Esophagus (tissue), 2 donors: ENCODE data around the gene FXYD3. TPM values are rescaled to one million over a fixed set of nuclear protein-coding genes. Genes with fewer than 3 reads are reported as not detected.

ENCODE experiments used
- H3K27ac ChIP-seq, 2 donors: one replicate each; pipeline ENCODE4 v1.5.1; 2013; ENCODE audit warnings: low read depth in 2 of 2, mild to moderate bottlenecking in 2 of 2, inconsistent platforms in 1 of 2, low read length in 1 of 2, moderate library complexity in 1 of 2
- H3K27me3 ChIP-seq, 2 donors: one replicate each; pipeline ENCODE4 v1.6.1; 2013; ENCODE audit warnings: low read length in 2 of 2, control low read depth in 1 of 2, mild to moderate bottlenecking in 1 of 2; ENCODE audit not compliant: insufficient read depth in 2 of 2, control insufficient read depth in 1 of 2
- H3K36me3 ChIP-seq, 2 donors: one replicate each; pipeline ENCODE4 v1.6.1; 2013; ENCODE audit warnings: low read length in 1 of 2; ENCODE audit not compliant: control insufficient read depth in 2 of 2, insufficient read depth in 2 of 2
- H3K4me1 ChIP-seq, 2 donors: one replicate each; pipeline ENCODE4 v1.6.1; 2013; ENCODE audit warnings: low read length in 1 of 2; ENCODE audit not compliant: control insufficient read depth in 2 of 2, insufficient read depth in 2 of 2
- H3K4me3 ChIP-seq, 2 donors: one replicate each; pipeline ENCODE4 v1.5.1; 2013; ENCODE audit warnings: low read length in 2 of 2, mild to moderate bottlenecking in 2 of 2, low read depth in 1 of 2, moderate library complexity in 1 of 2
- H3K9me3 ChIP-seq, 2 donors: one replicate each; pipeline ENCODE4 v1.6.1; 2013; ENCODE audit warnings: mild to moderate bottlenecking in 2 of 2, low read depth in 1 of 2, low read length in 1 of 2, moderate library complexity in 1 of 2; ENCODE audit not compliant: control insufficient read depth in 2 of 2, insufficient read depth in 1 of 2
- WGBS, 2 donors: extraction: QIAGEN DNeasy Blood & Tissue Kit; methylation state at CpG; one replicate each; pipeline ENCODE4 v1.1.7; 2013; 5-methylcytosine and 5-hydroxymethylcytosine counted together
- polyA plus RNA-seq, 2 donors: library from polyadenylated mRNA; stranded (reverse); fragments of 200-250 nt; gene quantifications; one replicate each; pipeline ENCODE4 v1.2.3, GENCODE V29; 2013
- donor health status: healthy with polysubstance abuse.
- donor health status: Bipolar disorder and iron deficiency.

Gene FXYD3, protein sequence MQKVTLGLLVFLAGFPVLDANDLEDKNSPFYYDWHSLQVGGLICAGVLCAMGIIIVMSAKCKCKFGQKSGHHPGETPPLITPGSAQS
- polyA plus RNA-seq = 100 to 1,000 TPM; 630 to 697 TPM

- Histone ChIP-seq H3K27me3 (no peaks in the 10 kb centered on the region), H3K4me1 (peaks cover 3 to 22% of the 10 kb centered on the region in 2 donors), H3K27ac (peak within 1 kb of the TSS; percentile 96 to 97), H3K36me3 (peaks cover 0 to 2% of the 10 kb centered on the region in 2 donors), H3K4me3 (peak within 1 kb of the TSS; percentile 66 to 74), H3K9me3 (no peaks in the 10 kb centered on the region)
- WGBS, 2 donors = 36 to 41% methylated on average over 13 to 14 of the region's 14 CpGs
These were observed at the start of gene FXYD3 for GRCh38 chr19:35115177-35115951. Gene FXYD3 (plus strand): TSS chr19:35115823. CDS start chr19:35119377, 3,554 bp downstream.

GRCh38 chr19:35066121-35066520 is 49.5 kb upstream of the FXYD3 start:
- Histone ChIP-seq H3K4me1 (no peaks in the 10 kb centered on the region), H3K4me3 (no peak overlapping the region), H3K27me3 (no peaks in the 10 kb centered on the region), H3K27ac (no peak overlapping the region), H3K9me3 (peaks cover 3 to 4% of the 10 kb centered on the region in 2 donors), H3K36me3 (no peaks in the 10 kb centered on the region)
- WGBS, 2 donors = 88 to 93% methylated on average over 15 of the region's 15 CpGs

DNA sequence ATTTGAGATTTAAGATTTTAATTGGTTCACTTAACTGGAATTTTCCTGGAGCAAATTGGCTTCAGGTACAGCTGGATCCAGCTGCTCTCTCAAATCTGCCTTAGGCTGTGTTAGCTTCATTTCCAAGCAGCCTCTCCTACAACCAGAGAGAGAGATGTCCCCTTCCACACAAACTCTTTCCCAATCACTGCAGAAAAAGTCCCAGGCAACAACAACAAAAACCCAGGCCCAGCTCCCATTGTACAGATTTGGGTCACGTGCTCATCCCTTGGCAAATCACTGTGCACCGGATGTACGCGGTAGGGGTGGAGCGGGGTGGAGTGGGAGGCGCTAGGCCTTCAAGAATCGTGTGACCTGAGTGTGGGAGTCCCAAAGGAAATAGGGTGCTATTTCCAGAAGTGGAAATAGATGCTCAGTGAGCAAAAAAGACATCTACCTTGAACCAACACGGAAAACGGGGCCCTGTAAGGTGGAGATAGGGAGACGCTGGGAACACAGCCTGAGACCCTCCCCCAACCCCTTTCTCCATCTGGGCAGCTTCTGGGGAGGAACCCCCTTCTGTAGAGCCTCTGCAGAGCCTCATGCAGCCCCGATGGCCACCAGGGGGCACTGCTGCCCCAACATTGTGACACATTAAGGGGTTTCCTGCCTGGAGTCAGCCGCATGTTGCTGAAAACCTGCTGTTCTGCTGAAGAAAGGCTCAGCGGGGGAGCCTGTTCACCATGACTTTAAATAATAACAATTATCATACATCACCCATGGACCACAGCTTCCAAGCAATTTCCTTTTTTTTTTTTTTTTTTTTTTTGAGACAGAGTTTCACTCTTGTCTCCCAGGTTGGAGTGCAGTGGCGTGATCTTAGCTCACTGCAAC is 48.7 kb upstream of the FXYD3 start:
- Histone ChIP-seq H3K4me3 (no peak overlapping the region), H3K9me3 (peaks cover 3 to 4% of the 10 kb centered on the region in 2 donors), H3K27me3 (no peaks in the 10 kb centered on the region), H3K27ac (no peak overlapping the region), H3K4me1 (no peaks in the 10 kb centered on the region), H3K36me3 (no peaks in the 10 kb centered on the region)
- 16 to 18% methylated on average over 14 of the region's 14 CpGs for WGBS, 2 donors

DNA sequence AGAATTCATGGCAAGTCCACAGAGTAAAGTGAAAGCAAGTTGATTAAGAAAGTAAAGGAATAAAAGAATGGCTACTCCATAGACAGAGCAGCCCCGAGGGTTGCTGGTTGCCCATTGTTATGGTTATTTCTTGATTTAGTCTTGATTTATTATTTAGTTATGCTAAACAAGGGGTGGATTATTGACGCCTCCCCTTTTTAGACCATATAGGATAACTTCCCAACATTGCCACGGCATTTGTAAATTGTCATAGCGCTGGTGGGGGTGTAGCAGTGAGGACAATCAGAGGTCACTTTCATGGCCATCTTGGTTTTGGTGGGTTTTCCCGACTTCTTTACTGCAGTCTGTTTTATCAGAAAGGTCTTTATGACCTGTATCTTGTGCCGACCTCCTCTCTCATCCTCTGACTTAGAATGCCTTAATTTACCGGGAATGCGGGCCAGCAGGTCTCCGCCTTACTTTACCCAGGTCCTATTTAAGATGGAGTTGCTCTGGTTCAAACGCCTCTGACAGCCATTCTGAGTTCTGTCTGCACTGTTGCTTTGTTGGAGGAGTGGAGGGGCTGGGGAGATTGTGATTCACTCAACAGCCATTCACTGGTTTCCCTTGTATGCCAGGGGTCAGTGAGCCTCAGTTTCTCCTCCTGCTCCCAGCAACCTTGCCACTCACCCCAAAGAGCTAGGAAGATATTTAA is 46.5 kb upstream of the FXYD3 start:
- H3K36me3 ChIP-seq = no peaks in the 10 kb centered on the region
- H3K9me3 ChIP-seq = peaks cover 3 to 4% of the 10 kb centered on the region in 2 donors
- 77 to 83% methylated on average over 10 of the region's 10 CpGs for WGBS, 2 donors
- no peak overlapping the region for H3K27ac ChIP-seq
- no peak overlapping the region for H3K4me3 ChIP-seq
- no peaks in the 10 kb centered on the region for H3K27me3 ChIP-seq
- no peaks in the 10 kb centered on the region for H3K4me1 ChIP-seq

DNA sequence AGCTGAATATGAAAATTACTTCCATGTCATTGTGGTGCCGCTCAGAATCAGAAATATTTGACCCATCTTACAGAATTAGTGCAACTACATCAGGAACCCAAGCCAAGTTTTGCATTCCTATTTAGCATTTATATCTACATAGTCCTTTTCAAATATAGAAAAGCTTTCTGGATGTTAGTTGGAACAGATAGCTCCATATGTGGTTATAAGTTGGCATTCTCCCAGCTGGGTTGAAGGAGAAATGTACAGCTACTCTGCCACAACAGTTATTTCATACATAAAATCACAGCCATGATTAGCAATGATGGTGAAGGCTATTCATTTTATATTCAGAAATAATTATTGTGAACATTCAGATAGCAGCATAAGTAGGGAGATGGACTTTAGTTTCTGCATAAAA is 45.9 kb upstream of the FXYD3 start:
- Histone ChIP-seq H3K27me3 (no peaks in the 10 kb centered on the region), H3K27ac (no peak overlapping the region)
- WGBS, 2 donors = 64 to 76% methylated on average over 1 of the region's 1 CpG

DNA sequence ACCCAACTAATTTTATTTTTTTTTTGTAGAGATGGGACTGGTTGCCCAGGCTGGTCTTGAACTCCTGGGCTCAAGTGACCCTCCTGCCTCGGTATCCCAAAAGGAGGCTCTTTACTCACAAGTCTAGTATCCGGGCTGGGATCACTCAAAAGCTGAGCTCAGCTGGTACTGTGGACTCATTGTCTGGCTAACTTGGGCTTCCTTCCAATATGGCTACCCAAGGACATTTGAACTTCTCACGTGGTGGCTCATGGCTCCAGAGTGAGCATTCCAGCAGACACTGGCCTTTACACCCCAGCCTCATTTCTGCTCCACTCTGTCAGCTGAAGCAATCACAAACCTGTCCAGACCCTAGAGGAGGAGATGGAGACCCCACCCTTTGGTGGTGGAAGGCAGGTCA is 45.2 kb upstream of the FXYD3 start:
- Histone ChIP-seq H3K27ac (no peak overlapping the region), H3K4me1 (no peaks in the 10 kb centered on the region), H3K9me3 (peaks cover 3 to 4% of the 10 kb centered on the region in 2 donors), H3K27me3 (no peaks in the 10 kb centered on the region), H3K36me3 (no peaks in the 10 kb centered on the region), H3K4me3 (no peak overlapping the region)
- WGBS, 2 donors = 81 to 93% methylated on average over 3 of the region's 3 CpGs

More for the DNA sequence above, 45.9 kb upstream of the FXYD3 start:
- Histone ChIP-seq H3K36me3 (no peaks in the 10 kb centered on the region), H3K4me1 (no peaks in the 10 kb centered on the region), H3K9me3 (peaks cover 3 to 4% of the 10 kb centered on the region in 2 donors), H3K4me3 (no peak overlapping the region)

GRCh38 chr19:35073516-35073915 is 42.1 kb upstream of the FXYD3 start:
- Histone ChIP-seq H3K27me3 (no peaks in the 10 kb centered on the region), H3K4me1 (no peaks in the 10 kb centered on the region), H3K36me3 (no peaks in the 10 kb centered on the region), H3K9me3 (peaks cover 4 to 5% of the 10 kb centered on the region in 2 donors), H3K27ac (no peak overlapping the region), H3K4me3 (no peak overlapping the region)
- WGBS, 2 donors = 78% methylated on average over 10 of the region's 10 CpGs

DNA sequence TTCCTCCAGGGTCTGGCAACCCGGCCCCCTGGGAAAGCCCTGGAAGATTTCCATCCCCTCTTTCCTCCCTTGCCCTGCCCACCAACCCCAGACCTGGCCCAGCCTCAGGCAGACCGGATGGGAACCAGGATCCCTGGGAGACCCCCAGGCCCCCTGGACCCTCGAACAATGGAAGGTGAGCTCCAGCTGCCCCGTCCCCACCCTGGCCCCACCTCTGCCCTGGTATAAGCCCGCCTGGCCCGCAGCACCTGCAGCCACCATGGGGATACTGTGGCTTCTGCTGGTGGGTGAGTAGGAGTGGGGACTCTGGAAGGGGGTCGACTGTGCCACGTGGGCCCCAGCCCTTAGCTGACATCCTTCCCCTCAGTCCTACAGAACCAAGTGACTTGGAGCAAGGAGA is 41.7 kb upstream of the FXYD3 start:
- WGBS, 2 donors = 78 to 80% methylated on average over 8 of the region's 8 CpGs
- peaks cover 4 to 5% of the 10 kb centered on the region in 2 donors for H3K9me3 ChIP-seq
- no peaks in the 10 kb centered on the region for H3K4me1 ChIP-seq
- no peak overlapping the region for H3K27ac ChIP-seq
- no peaks in the 10 kb centered on the region for H3K36me3 ChIP-seq
- H3K27me3 ChIP-seq = no peaks in the 10 kb centered on the region
- no peak overlapping the region for H3K4me3 ChIP-seq
